Caco-2 (cell line): ENCODE results near the gene MEIS1. TPM values are rescaled to one million over a fixed set of nuclear protein-coding genes. Genes with fewer than 3 reads are reported as not detected.

Experiments
- BruUV-seq: library from RNA; stranded (reverse); fragments of 400-500 nt; replicated peaks from 2 replicates; lab custom pipeline; 2021; lab: Mats Ljungman, UMichigan
- CTCF ChIA-PET: fragments of 300-600 bp; sonication (Branson Sonifier 250); formaldehyde crosslinking; loops from one replicate; lab custom pipeline; 2022; ENCODE audit warnings: antibody characterized with exemption; lab: Charles Lee
- POLR2A ChIA-PET: fragments of 300-600 bp; sonication (Branson Sonifier 250); formaldehyde crosslinking; loops from one replicate; lab custom pipeline; 2022; ENCODE audit warnings: antibody characterized with exemption; lab: Charles Lee
- DNase-seq, 2 experiments: peaks; one replicate each; pipeline versions ENCODE4 v3.0.0 to v3.0.0-alpha.2; 2020 to 2022
- H3K27me3 ChIP-seq: replicated peaks from 2 replicates; pipeline ENCODE4 v1.6.0; 2011; ENCODE audit warnings: low read length; ENCODE audit not compliant: control insufficient read depth, insufficient read depth
- H3K36me3 ChIP-seq: 2 replicates; pipeline ENCODE4 v1.5.1; 2011; ENCODE audit warnings: low read length; ENCODE audit not compliant: control insufficient read depth, insufficient read depth
- H3K4me1 ChIP-seq: fragments of 250-450 bp; sonication (Bioruptor Pico); 2 replicates; pipeline ENCODE4 v1.5.1; 2020; ENCODE audit warnings: mild to moderate bottlenecking
- H3K4me3 ChIP-seq: 2 replicates; pipeline ENCODE4 v1.5.1; 2011; ENCODE audit warnings: low read depth, mild to moderate bottlenecking, control low read depth, low read length
- H3K9me3 ChIP-seq: fragments of 250-450 bp; sonication (Bioruptor Pico); 2 replicates; pipeline ENCODE4 v1.5.1; 2020; ENCODE audit warnings: mild to moderate bottlenecking, moderate library complexity
- H3K27ac Mint-ChIP-seq: one replicate; pipeline ENCODE4 v1.8.0; 2022; ENCODE audit warnings: mixed read lengths; ENCODE audit not compliant: unreplicated experiment
- H3K27me3 Mint-ChIP-seq: one replicate; pipeline ENCODE4 v1.8.0; 2022; ENCODE audit warnings: mixed read lengths; ENCODE audit not compliant: insufficient read depth, unreplicated experiment
- H3K36me3 Mint-ChIP-seq: one replicate; pipeline ENCODE4 v1.8.0; 2022; ENCODE audit warnings: mild to moderate bottlenecking, mixed read lengths; ENCODE audit not compliant: insufficient read depth, unreplicated experiment
- H3K4me1 Mint-ChIP-seq: one replicate; pipeline ENCODE4 v1.8.0; 2022; ENCODE audit warnings: low read depth, mixed read lengths; ENCODE audit not compliant: unreplicated experiment
- H3K4me3 Mint-ChIP-seq: one replicate; pipeline ENCODE4 v1.8.0; 2022; ENCODE audit warnings: mild to moderate bottlenecking, moderate library complexity, mixed read lengths; ENCODE audit not compliant: unreplicated experiment
- H3K9me3 Mint-ChIP-seq: one replicate; pipeline ENCODE4 v1.8.0; 2022; ENCODE audit warnings: mixed read lengths; ENCODE audit not compliant: unreplicated experiment
- CTCF ChIP-seq, 2 experiments: fragments of 200-600 bp in 1 of 2; IDR thresholded peaks; 1 replicate in 1 of 2; 2 replicates in 1 of 2; pipeline versions ENCODE4 v1.5.1 to v1.8.0; 2011 to 2022; ENCODE audit warnings: antibody characterized with exemption in 1 of 2, control low read depth in 1 of 2, inconsistent platforms in 1 of 2, low read depth in 1 of 2, low read length in 1 of 2, mild to moderate bottlenecking in 1 of 2, moderate library complexity in 1 of 2; ENCODE audit not compliant: insufficient read depth in 1 of 2, severe bottlenecking in 1 of 2, unreplicated experiment in 1 of 2
- intact Hi-C: fragments of 100-400 bp; cut with micrococcal nuclease; formaldehyde crosslinking; loops from one replicate; pipeline ENCODE4 v1.10.0; 2022; ENCODE audit not compliant: unreplicated experiment
- total RNA-seq: library from RNA; stranded (reverse); gene quantifications from 2 replicates; pipeline ENCODE4 v1.2.3, GENCODE V29; 2022

MEIS1 gene
- total RNA-seq, 1 experiment from 2014 or later, result 7.4 TPM

- Histone ChIP-seq H3K4me1 (no peaks in the 10 kb centered on the region), H3K9me3 (no peaks in the 10 kb centered on the region), H3K4me3 (no peak overlapping the region), H3K27me3 (no peaks in the 10 kb centered on the region), H3K36me3 (no peaks in the 10 kb centered on the region)
- H3K4me3 Mint-ChIP-seq, result no peak overlapping the region
- H3K4me1 Mint-ChIP-seq, result no peaks in the 10 kb centered on the region
- H3K36me3 Mint-ChIP-seq, result no peaks in the 10 kb centered on the region
- H3K9me3 Mint-ChIP-seq, result no peaks in the 10 kb centered on the region
- intact Hi-C loops, result no loop called here
- POLR2A ChIA-PET, result no interaction called here
- no peak overlapping the region for H3K27ac Mint-ChIP-seq
- TF ChIP-seq CTCF (IDR thresholded peaks at IDR 0.05; ENCODE audit: insufficient read depth in 1 of 2, low read depth in 1 of 2, low read length in 1 of 2, severe bottlenecking in 1 of 2, unreplicated experiment in 1 of 2), result no peak
- BruUV-seq, result no TSS peak
- no peaks in the 10 kb centered on the region for H3K27me3 Mint-ChIP-seq
- DNase-seq, result no peak
- CTCF ChIA-PET, result no interaction called here
Observed at GRCh38 chr2:66521291-66521922, 86.5 kb downstream of the MEIS1 start.

GRCh38 chr2:66522611-66523376 lies 87.9 kb downstream of the MEIS1 start:
- no peak overlapping the region for H3K4me3 ChIP-seq
- Mint-ChIP-seq H3K4me3 (no peak overlapping the region), H3K9me3 (no peaks in the 10 kb centered on the region), H3K4me1 (no peaks in the 10 kb centered on the region), H3K27me3 (no peaks in the 10 kb centered on the region), H3K36me3 (no peaks in the 10 kb centered on the region), H3K27ac (no peak overlapping the region)
- no peaks in the 10 kb centered on the region for H3K36me3 ChIP-seq
- no peaks in the 10 kb centered on the region for H3K4me1 ChIP-seq
- POLR2A ChIA-PET, result no interaction called here
- DNase-seq, result no peak
- no peaks in the 10 kb centered on the region for H3K9me3 ChIP-seq
- intact Hi-C loops, result no loop called here
- TF ChIP-seq CTCF (IDR thresholded peaks at IDR 0.05; ENCODE audit: insufficient read depth in 1 of 2, low read depth in 1 of 2, low read length in 1 of 2, severe bottlenecking in 1 of 2, unreplicated experiment in 1 of 2), result no peak
- BruUV-seq, result no TSS peak
- CTCF ChIA-PET, result no interaction called here
- H3K27me3 ChIP-seq, result no peaks in the 10 kb centered on the region

- Histone ChIP-seq H3K27me3 (no peaks in the 10 kb centered on the region), H3K4me3 (no peak overlapping the region), H3K9me3 (no peaks in the 10 kb centered on the region), H3K36me3 (no peaks in the 10 kb centered on the region), H3K4me1 (no peaks in the 10 kb centered on the region)
- TF ChIP-seq CTCF (IDR thresholded peaks at IDR 0.05; ENCODE audit: insufficient read depth in 1 of 2, low read depth in 1 of 2, low read length in 1 of 2, severe bottlenecking in 1 of 2, unreplicated experiment in 1 of 2), result no peak
- CTCF ChIA-PET, result no interaction called here
- H3K36me3 Mint-ChIP-seq, result no peaks in the 10 kb centered on the region
- no TSS peak for BruUV-seq
- H3K9me3 Mint-ChIP-seq, result no peaks in the 10 kb centered on the region
- no peak for DNase-seq
- H3K4me1 Mint-ChIP-seq, result peaks cover 3% of the 10 kb centered on the region
- intact Hi-C loops, result no loop called here
- H3K27me3 Mint-ChIP-seq, result no peaks in the 10 kb centered on the region
- POLR2A ChIA-PET, result no interaction called here
- H3K27ac Mint-ChIP-seq, result no peak overlapping the region
- H3K4me3 Mint-ChIP-seq, result no peak overlapping the region
Observed at GRCh38 chr2:66523377-66523969, 88.5 kb downstream of the MEIS1 start.
